Vagina (tissue), 2 donors: Measurements from ENCODE around the gene DNAI1. TPM values are rescaled to one million over a fixed set of nuclear protein-coding genes. Genes with fewer than 3 reads are reported as not detected.

Experiments used
- DNase-seq, 2 donors: peaks; one replicate each; pipeline ENCODE4 v3.0.0-alpha.2; 2017; ENCODE audit errors: extremely low spot score in 2 of 2
- H3K27ac ChIP-seq: fragments of 200-600 bp; sonication (generic); one replicate; pipeline ENCODE4 v1.5.1; 2019
- H3K27me3 ChIP-seq: fragments of 200-600 bp; sonication (generic); one replicate; pipeline ENCODE4 v1.5.1; 2019
- H3K36me3 ChIP-seq, 2 donors: fragments of 200-600 bp; sonication (generic); one replicate each; pipeline ENCODE4 v1.5.1; 2017 to 2019
- H3K4me1 ChIP-seq: fragments of 200-600 bp; sonication (generic); one replicate; pipeline ENCODE4 v1.5.1; 2019
- H3K4me3 ChIP-seq, 2 donors: fragments of 200-600 bp; sonication (generic); 1 replicate in 1 of 2; 2 replicates in 1 of 2; pipeline ENCODE4 v1.5.1; 2016 to 2019
- H3K9me3 ChIP-seq: fragments of 200-600 bp; sonication (generic); one replicate; pipeline ENCODE4 v1.5.1; 2019
- POLR2A ChIP-seq, 2 donors: fragments of 450-650 bp; IDR thresholded peaks; one replicate each; pipeline ENCODE4 v1.6.1; 2017; ENCODE audit warnings: antibody characterized with exemption in 2 of 2, mild to moderate bottlenecking in 2 of 2, moderate library complexity in 2 of 2
- POLR2AphosphoS5 ChIP-seq, 2 donors: sonication (generic); formaldehyde crosslinking; IDR thresholded peaks; one replicate each; pipeline ENCODE4 v1.9.0; 2017; ENCODE audit warnings: antibody characterized with exemption in 2 of 2, mild to moderate bottlenecking in 2 of 2, low read depth in 1 of 2; ENCODE audit not compliant: insufficient read depth in 1 of 2
- intact Hi-C: fragments of 100-400 bp; cut with DNase I; formaldehyde crosslinking; loops from one replicate; pipeline ENCODE4 v1.15.1; 2023
- total RNA-seq: library from RNA; depleted of rRNA; stranded (reverse); fragments of >200 nt; gene quantifications from one replicate; pipeline ENCODE4 v1.2.3, GENCODE V29; 2016
- TF ChIP-seq, protein P1 (sequence below), 3 experiments: fragments of 450-650 bp in 2 of 3; fragments of 200-600 bp in 1 of 3; sonication (generic) in 1 of 3; IDR thresholded peaks; one replicate each; pipeline ENCODE4 v1.5.1; 2017 to 2019; ENCODE audit warnings: antibody characterized with exemption in 3 of 3, mild to moderate bottlenecking in 2 of 3, moderate library complexity in 2 of 3

Gene DNAI1
- total RNA-seq, 1 donor from 2014 or later: not detected

DNA sequence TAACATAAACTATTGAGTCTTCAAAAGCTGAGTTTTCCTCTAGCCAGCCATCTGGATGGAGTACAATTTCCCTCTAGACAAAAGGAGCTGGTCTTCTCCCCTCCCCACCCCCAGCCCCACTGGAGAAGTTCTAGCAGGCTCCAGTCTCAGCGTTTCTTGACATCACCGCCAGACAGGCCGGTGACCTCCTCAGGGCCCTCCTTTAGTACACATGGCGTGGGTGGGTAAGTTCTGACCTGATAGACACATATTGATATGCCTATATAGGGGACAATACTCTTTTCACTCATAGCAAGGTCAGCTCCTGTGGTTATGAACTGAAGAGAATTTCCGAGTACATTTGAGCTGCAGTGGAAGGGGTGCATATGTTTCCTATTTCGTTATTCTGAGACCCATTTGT lies 27.2 kb downstream of the DNAI1 start:
- Histone ChIP-seq H3K4me3 (no peak overlapping the region), H3K36me3 (no peaks in the 10 kb centered on the region), H3K9me3 (no peaks in the 10 kb centered on the region), H3K4me1 (no peaks in the 10 kb centered on the region), H3K27me3 (no peaks in the 10 kb centered on the region), H3K27ac (no peak overlapping the region)
- DNase-seq: no peak
- TF ChIP-seq POLR2AphosphoS5 (IDR thresholded peaks at IDR 0.05; ENCODE audit: insufficient read depth in 1 of 2, low read depth in 1 of 2) (no peak), POLR2A (IDR thresholded peaks at IDR 0.05) (no peak)
- TF ChIP-seq, protein P1, sequence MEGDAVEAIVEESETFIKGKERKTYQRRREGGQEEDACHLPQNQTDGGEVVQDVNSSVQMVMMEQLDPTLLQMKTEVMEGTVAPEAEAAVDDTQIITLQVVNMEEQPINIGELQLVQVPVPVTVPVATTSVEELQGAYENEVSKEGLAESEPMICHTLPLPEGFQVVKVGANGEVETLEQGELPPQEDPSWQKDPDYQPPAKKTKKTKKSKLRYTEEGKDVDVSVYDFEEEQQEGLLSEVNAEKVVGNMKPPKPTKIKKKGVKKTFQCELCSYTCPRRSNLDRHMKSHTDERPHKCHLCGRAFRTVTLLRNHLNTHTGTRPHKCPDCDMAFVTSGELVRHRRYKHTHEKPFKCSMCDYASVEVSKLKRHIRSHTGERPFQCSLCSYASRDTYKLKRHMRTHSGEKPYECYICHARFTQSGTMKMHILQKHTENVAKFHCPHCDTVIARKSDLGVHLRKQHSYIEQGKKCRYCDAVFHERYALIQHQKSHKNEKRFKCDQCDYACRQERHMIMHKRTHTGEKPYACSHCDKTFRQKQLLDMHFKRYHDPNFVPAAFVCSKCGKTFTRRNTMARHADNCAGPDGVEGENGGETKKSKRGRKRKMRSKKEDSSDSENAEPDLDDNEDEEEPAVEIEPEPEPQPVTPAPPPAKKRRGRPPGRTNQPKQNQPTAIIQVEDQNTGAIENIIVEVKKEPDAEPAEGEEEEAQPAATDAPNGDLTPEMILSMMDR (IDR thresholded peaks at IDR 0.05): no peak
- intact Hi-C loops: no loop called here

DNA sequence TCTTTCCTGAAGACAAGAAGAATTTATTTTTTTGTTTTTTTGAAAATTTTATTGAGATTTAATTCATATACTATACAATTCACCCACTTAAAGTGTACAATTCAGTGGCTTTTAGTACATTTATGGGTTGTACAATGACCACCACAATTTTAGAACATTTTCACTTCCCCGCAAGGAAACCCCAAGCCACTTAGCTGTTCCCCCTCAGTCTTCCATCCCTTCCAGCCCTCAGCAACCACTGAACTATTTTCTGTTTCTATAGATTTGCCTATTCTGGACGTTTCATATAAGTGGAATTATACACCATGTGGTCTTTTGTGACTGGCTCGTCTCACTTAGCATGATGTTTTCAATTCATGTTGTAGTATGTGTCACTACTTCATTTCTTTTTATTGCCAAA lies 28.0 kb downstream of the DNAI1 start:
- TF ChIP-seq POLR2AphosphoS5 (IDR thresholded peaks at IDR 0.05; ENCODE audit: insufficient read depth in 1 of 2, low read depth in 1 of 2): no peak
- no peaks in the 10 kb centered on the region for H3K4me1 ChIP-seq
- intact Hi-C loops: no loop called here
- no peaks in the 10 kb centered on the region for H3K36me3 ChIP-seq
- H3K4me3 ChIP-seq: no peak overlapping the region
- no peaks in the 10 kb centered on the region for H3K27me3 ChIP-seq
- DNase-seq: no peak
- no peaks in the 10 kb centered on the region for H3K9me3 ChIP-seq
- H3K27ac ChIP-seq: no peak overlapping the region

DNA sequence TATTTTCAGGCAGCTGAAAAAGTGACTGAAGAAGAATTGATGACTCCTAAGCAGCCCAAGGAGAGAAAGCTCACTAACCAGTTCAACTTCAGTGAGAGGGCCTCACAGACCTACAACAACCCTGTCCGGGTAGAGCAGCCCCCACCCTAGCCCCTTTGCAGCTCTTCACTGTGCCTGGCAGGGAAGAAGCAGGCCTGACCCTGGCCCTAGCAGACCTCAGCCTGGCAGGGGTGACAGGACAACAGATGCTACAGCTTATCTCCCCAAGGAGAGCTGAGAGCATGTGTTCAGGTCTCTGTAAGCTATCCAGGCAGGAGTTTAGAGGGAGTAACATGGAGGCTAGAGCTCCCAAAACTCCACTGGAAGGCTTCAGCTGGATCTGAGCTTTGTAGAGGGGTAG lies 31.8 kb downstream of the DNAI1 start:
- TF ChIP-seq POLR2AphosphoS5 (IDR thresholded peaks at IDR 0.05; ENCODE audit: insufficient read depth in 1 of 2, low read depth in 1 of 2): no peak
- TF ChIP-seq, protein P1 (IDR thresholded peaks at IDR 0.05): no peak
- TF ChIP-seq POLR2A (IDR thresholded peaks at IDR 0.05): no peak
- no peak overlapping the region for H3K4me3 ChIP-seq
- intact Hi-C loops: loop anchor here (10.0 kb wide), 1 partner anchor 86 kb away; no protein-coding TSS in a partner anchor
- H3K36me3 ChIP-seq: no peaks in the 10 kb centered on the region
- no peaks in the 10 kb centered on the region for H3K4me1 ChIP-seq
- no peak overlapping the region for H3K27ac ChIP-seq
- H3K9me3 ChIP-seq: no peaks in the 10 kb centered on the region
- H3K27me3 ChIP-seq: no peaks in the 10 kb centered on the region
- no peak for DNase-seq

DNA sequence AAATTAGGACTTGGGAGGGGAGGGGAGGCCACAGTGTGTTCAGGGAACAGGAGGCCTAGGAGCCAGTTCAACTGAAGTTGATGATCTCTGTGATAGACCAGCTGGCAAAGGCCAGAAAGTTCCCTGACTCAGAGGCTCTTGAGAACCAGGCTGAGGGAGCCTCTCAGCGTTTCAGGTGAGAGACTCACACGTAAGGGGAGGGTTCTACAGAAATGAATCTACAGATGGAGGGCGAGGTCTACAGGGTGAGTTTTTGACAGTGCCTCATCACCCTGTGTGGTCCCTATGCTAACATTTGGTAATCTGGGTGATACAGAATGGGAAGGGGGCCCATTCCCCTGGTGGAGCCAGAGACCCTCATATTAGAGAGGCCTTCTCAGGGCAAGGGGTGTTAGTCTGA lies 32.2 kb downstream of the DNAI1 start:
- H3K36me3 ChIP-seq: no peaks in the 10 kb centered on the region
- H3K4me3 ChIP-seq: no peak overlapping the region
- no peaks in the 10 kb centered on the region for H3K27me3 ChIP-seq
- DNase-seq: no peak
- TF ChIP-seq, protein P1 (IDR thresholded peaks at IDR 0.05): no peak
- TF ChIP-seq POLR2A (IDR thresholded peaks at IDR 0.05) (no peak), POLR2AphosphoS5 (IDR thresholded peaks at IDR 0.05; ENCODE audit: insufficient read depth in 1 of 2, low read depth in 1 of 2) (no peak)
- no peaks in the 10 kb centered on the region for H3K9me3 ChIP-seq
- no peaks in the 10 kb centered on the region for H3K4me1 ChIP-seq
- H3K27ac ChIP-seq: no peak overlapping the region
- intact Hi-C loops: loop anchor here (10.0 kb wide), 1 partner anchor 86 kb away; no protein-coding TSS in a partner anchor

DNA sequence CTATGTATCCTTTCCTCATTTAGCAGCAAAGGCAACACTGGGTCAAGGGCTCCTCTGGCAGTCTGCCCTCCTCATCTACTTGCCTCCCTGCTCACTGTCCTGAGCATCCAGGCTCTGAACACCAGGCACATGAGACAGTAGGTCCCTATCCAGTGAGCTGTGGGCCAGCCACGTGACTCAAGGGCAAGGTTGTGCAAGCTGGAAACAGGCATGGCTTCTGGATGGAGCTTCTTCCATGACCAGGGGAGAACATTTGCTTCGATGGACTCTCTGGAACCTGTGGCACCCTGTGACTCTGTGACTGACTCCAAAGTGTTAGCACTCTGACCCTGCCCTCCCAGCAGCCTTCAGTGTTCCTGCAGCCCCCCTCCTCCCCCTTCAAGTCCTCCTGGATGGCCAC lies 33.0 kb downstream of the DNAI1 start:
- TF ChIP-seq POLR2A (IDR thresholded peaks at IDR 0.05) (no peak), POLR2AphosphoS5 (IDR thresholded peaks at IDR 0.05; ENCODE audit: insufficient read depth in 1 of 2, low read depth in 1 of 2) (no peak)
- TF ChIP-seq, protein P1 (IDR thresholded peaks at IDR 0.05): no peak
- no peaks in the 10 kb centered on the region for H3K4me1 ChIP-seq
- no peaks in the 10 kb centered on the region for H3K27me3 ChIP-seq
- H3K4me3 ChIP-seq: no peak overlapping the region
- H3K27ac ChIP-seq: no peak overlapping the region
- no peaks in the 10 kb centered on the region for H3K9me3 ChIP-seq
- no peak for DNase-seq
- no peaks in the 10 kb centered on the region for H3K36me3 ChIP-seq
- intact Hi-C loops: loop anchor here (10.0 kb wide), 1 partner anchor 87 kb away; no protein-coding TSS in a partner anchor
